Neural progenitor cell (in vitro differentiated cells): Measurements from ENCODE around the gene GALP. TPM values are rescaled to one million over a fixed set of nuclear protein-coding genes. Genes with fewer than 3 reads are reported as not detected.
"Not testable (repeated sequence)": the region's sequence is repeated elsewhere in the genome, so short reads cannot be mapped to it uniquely, and the experiment has no call there.

Experiments
- DNase-seq: peaks from one replicate; pipeline ENCODE4 v3.0.0-alpha.2; 2016; ENCODE audit warnings: low spot score
- H2AFZ ChIP-seq: fragments of 200-600 bp; sonication (generic); replicated peaks from 2 replicates; pipeline ENCODE4 v1.6.1; 2016; ENCODE audit warnings: antibody characterized with exemption
- H3F3A ChIP-seq: fragments of 200-600 bp; sonication (generic); 2 replicates; pipeline ENCODE4 v1.6.1; 2016; ENCODE audit warnings: antibody characterized with exemption, low read depth
- H3K27ac ChIP-seq: fragments of 200-600 bp; sonication (generic); 2 replicates; pipeline ENCODE4 v1.5.1; 2016; ENCODE audit warnings: mild to moderate bottlenecking
- H3K27me3 ChIP-seq: fragments of 200-600 bp; sonication (generic); 2 replicates; pipeline ENCODE4 v1.6.1; 2016; ENCODE audit warnings: mild to moderate bottlenecking, moderate library complexity
- H3K36me3 ChIP-seq: fragments of 200-600 bp; sonication (generic); 2 replicates; pipeline ENCODE4 v1.5.1; 2016
- H3K4me1 ChIP-seq: fragments of 200-600 bp; sonication (generic); 2 replicates; pipeline ENCODE4 v1.6.1; 2016; ENCODE audit warnings: mixed run types
- H3K4me2 ChIP-seq: fragments of 200-600 bp; sonication (generic); 2 replicates; pipeline ENCODE4 v1.6.1; 2016
- H3K4me3 ChIP-seq: fragments of 200-600 bp; sonication (generic); 2 replicates; pipeline ENCODE4 v1.5.1; 2016
- H3K79me2 ChIP-seq: fragments of 200-600 bp; sonication (generic); 2 replicates; pipeline ENCODE4 v1.6.1; 2016; ENCODE audit warnings: low read depth
- H3K9ac ChIP-seq: fragments of 200-600 bp; sonication (generic); 2 replicates; pipeline ENCODE4 v1.6.1; 2016
- H3K9me3 ChIP-seq: fragments of 200-600 bp; sonication (generic); 2 replicates; pipeline ENCODE4 v1.5.1; 2016; ENCODE audit warnings: low read depth
- H4K20me1 ChIP-seq: fragments of 200-600 bp; sonication (generic); 2 replicates; pipeline ENCODE4 v1.6.1; 2016; ENCODE audit warnings: low read depth
- H3K27ac Mint-ChIP-seq: 3 replicates; pipeline ENCODE4 v1.8.0; 2021; ENCODE audit warnings: mixed read lengths
- H3K27me3 Mint-ChIP-seq: 2 replicates; pipeline ENCODE4 v1.8.0; 2022; ENCODE audit warnings: low read depth, mild to moderate bottlenecking, inconsistent platforms, moderate library complexity, mixed read lengths; ENCODE audit not compliant: insufficient read depth
- H3K36me3 Mint-ChIP-seq: 3 replicates; pipeline ENCODE4 v1.8.0; 2021; ENCODE audit warnings: mixed read lengths
- H3K4me1 Mint-ChIP-seq: 3 replicates; pipeline ENCODE4 v1.8.0; 2021; ENCODE audit warnings: mixed read lengths
- H3K4me3 Mint-ChIP-seq: 3 replicates; pipeline ENCODE4 v1.8.0; 2021; ENCODE audit warnings: mild to moderate bottlenecking, moderate library complexity, mixed read lengths
- H3K9me3 Mint-ChIP-seq: 3 replicates; pipeline ENCODE4 v1.8.0; 2020; ENCODE audit warnings: mixed read lengths
- CTCF ChIP-seq: fragments of 200-600 bp; sonication (generic); IDR thresholded peaks from 2 replicates; pipeline ENCODE4 v1.5.1; 2017; ENCODE audit warnings: antibody characterized with exemption, mild to moderate bottlenecking
- EZH2 ChIP-seq: fragments of 200-600 bp; sonication (generic); IDR thresholded peaks from 2 replicates; pipeline ENCODE4 v1.6.1; 2017; ENCODE audit warnings: antibody characterized with exemption, mild to moderate bottlenecking, moderate library complexity
- EZH2phosphoT487 ChIP-seq: fragments of 200-600 bp; sonication (generic); IDR thresholded peaks from 2 replicates; pipeline ENCODE4 v1.6.1; 2017; ENCODE audit warnings: antibody characterized with exemption
- total RNA-seq: library from RNA; depleted of rRNA; stranded (reverse); fragments of >200 nt; gene quantifications from 2 replicates; pipeline ENCODE4 v1.2.3, GENCODE V29; 2015; ENCODE audit warnings: low replicate concordance

The GALP gene
- total RNA-seq, 1 donor from 2014 or later, result 0.71 TPM

GRCh38 chr19:56148096-56148495 is 27.7 kb upstream of the GALP start:
- Histone ChIP-seq H3K79me2 (peaks cover 56% of the 10 kb centered on the region), H3K27ac (no peak overlapping the region), H3K9ac (no peak overlapping the region), H3K4me3 (no peak overlapping the region), H3K9me3 (no peaks in the 10 kb centered on the region), H2AFZ (no peak overlapping the region), H3F3A (peaks cover 19% of the 10 kb centered on the region), H4K20me1 (peaks cover 39% of the 10 kb centered on the region), H3K4me2 (no peak overlapping the region), H3K36me3 (no peaks in the 10 kb centered on the region), H3K4me1 (peaks cover 9% of the 10 kb centered on the region), H3K27me3 (no peaks in the 10 kb centered on the region)
- H3K4me1 Mint-ChIP-seq, result peaks cover 24% of the 10 kb centered on the region
- TF ChIP-seq EZH2 (no peak), CTCF (no peak), EZH2phosphoT487 (no peak)
- no peak for DNase-seq
- H3K27me3 Mint-ChIP-seq, result peaks cover 6% of the 10 kb centered on the region
- no peak overlapping the region for H3K27ac Mint-ChIP-seq
- peaks cover 6% of the 10 kb centered on the region for H3K9me3 Mint-ChIP-seq
- peaks cover 19% of the 10 kb centered on the region for H3K36me3 Mint-ChIP-seq
- no peak overlapping the region for H3K4me3 Mint-ChIP-seq

DNA sequence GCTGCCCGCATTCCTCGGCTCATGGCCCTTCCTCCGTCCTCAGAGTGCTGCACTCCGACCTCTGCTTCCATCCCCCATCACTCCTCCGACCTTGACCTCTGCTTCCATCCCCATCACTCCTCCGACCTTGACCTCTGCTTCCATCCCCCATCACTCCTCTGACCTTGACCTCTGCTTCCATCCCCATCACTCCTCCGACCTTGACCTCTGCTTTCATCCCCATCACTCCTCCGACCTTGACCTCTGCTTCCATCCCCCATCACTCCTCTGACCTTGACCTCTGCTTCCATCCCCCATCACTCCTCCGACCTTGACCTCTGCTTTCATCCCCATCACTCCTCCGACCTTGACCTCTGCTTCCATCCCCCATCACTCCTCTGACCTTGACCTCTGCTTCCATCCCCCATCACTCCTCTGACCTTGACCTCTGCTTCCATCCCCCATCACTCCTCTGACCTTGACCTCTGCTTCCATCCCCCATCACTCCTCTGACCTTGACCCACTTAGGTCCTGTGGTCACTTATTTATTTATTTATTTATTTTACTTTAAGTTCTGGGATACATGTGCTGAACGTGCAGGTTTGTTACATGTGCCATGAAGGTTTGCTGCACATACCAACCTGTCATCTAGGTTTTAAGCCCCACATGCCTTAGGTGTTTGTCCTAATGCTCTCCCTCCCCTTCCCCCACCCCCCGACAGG is 26.7 kb upstream of the GALP start:
- peaks cover 24% of the 10 kb centered on the region for H3K36me3 Mint-ChIP-seq
- H3K36me3 ChIP-seq, H3K4me3 Mint-ChIP-seq, H3K9me3 Mint-ChIP-seq, H3K9ac ChIP-seq, H3K9me3 ChIP-seq, H2AFZ ChIP-seq, H3K27ac Mint-ChIP-seq, H3K27me3 Mint-ChIP-seq, H3K27ac ChIP-seq, DNase-seq, H3K4me2 ChIP-seq, H3K27me3 ChIP-seq, H3K4me3 ChIP-seq: not testable (repeated sequence)
- peaks cover 28% of the 10 kb centered on the region for H3F3A ChIP-seq
- peaks cover 46% of the 10 kb centered on the region for H4K20me1 ChIP-seq
- peaks cover 27% of the 10 kb centered on the region for H3K4me1 Mint-ChIP-seq
- H3K4me1 ChIP-seq, result peaks cover 19% of the 10 kb centered on the region
- H3K79me2 ChIP-seq, result peaks cover 47% of the 10 kb centered on the region

- no peak overlapping the region for H3K4me2 ChIP-seq
- H3K36me3 ChIP-seq, result no peaks in the 10 kb centered on the region
- H3K27me3 ChIP-seq, result no peaks in the 10 kb centered on the region
- no peak for TF ChIP-seq EZH2
- no peak for TF ChIP-seq CTCF
- no peak for TF ChIP-seq EZH2phosphoT487
- Mint-ChIP-seq H3K9me3 (peaks cover 6% of the 10 kb centered on the region), H3K27me3 (peaks cover 7% of the 10 kb centered on the region), H3K4me1 (peaks cover 25% of the 10 kb centered on the region), H3K36me3 (peaks cover 24% of the 10 kb centered on the region), H3K4me3 (no peak overlapping the region), H3K27ac (no peak overlapping the region)
- no peaks in the 10 kb centered on the region for H3K9me3 ChIP-seq
- H3K4me3 ChIP-seq, result no peak overlapping the region
- peaks cover 43% of the 10 kb centered on the region for H4K20me1 ChIP-seq
- H3K4me1 ChIP-seq, result peaks cover 20% of the 10 kb centered on the region
- H2AFZ ChIP-seq, result no peak overlapping the region
- DNase-seq, result no peak
- no peak overlapping the region for H3K9ac ChIP-seq
- no peak overlapping the region for H3K27ac ChIP-seq
- peaks cover 28% of the 10 kb centered on the region for H3F3A ChIP-seq
- peaks cover 41% of the 10 kb centered on the region for H3K79me2 ChIP-seq
Measured at GRCh38 chr19:56149656-56150038, 26.2 kb upstream of the GALP start.

DNA sequence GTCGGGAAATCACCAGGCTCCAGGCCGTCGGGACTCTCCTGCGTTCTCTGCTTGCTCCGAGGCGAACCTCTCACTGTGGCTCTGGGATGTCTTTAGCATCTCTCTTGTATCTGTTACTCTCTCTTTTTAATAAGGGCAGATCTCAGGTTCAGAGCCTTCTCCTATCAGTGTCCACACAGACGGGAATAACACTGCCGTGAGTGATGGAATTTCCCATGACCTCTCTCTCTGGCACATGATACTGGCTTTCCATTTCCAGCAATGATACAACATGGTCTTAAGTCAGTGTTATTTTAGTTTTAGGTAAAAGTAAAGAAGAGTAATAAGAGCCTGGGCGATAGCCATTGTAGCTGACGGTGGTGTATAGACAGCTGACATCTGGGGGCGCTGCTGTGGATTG is 25.4 kb upstream of the GALP start:
- no peak overlapping the region for H3K4me2 ChIP-seq
- H3K4me1 ChIP-seq, result peaks cover 20% of the 10 kb centered on the region
- H3K4me3 ChIP-seq, result no peak overlapping the region
- H3K79me2 ChIP-seq, result peaks cover 34% of the 10 kb centered on the region
- no peaks in the 10 kb centered on the region for H3K27me3 ChIP-seq
- H3F3A ChIP-seq, result peaks cover 28% of the 10 kb centered on the region
- H3K9ac ChIP-seq, result no peak overlapping the region
- Mint-ChIP-seq H3K9me3 (peaks cover 6% of the 10 kb centered on the region), H3K4me1 (peaks cover 25% of the 10 kb centered on the region), H3K36me3 (peaks cover 26% of the 10 kb centered on the region), H3K4me3 (peak overlapping the region; percentile 57), H3K27ac (peak overlapping the region; percentile 65), H3K27me3 (peaks cover 12% of the 10 kb centered on the region)
- H3K9me3 ChIP-seq, result no peaks in the 10 kb centered on the region
- TF ChIP-seq EZH2phosphoT487, result no peak
- H3K36me3 ChIP-seq, result no peaks in the 10 kb centered on the region
- DNase-seq, result no peak
- no peak overlapping the region for H2AFZ ChIP-seq
- H4K20me1 ChIP-seq, result peaks cover 43% of the 10 kb centered on the region
- H3K27ac ChIP-seq, result no peak overlapping the region
